A549 (cell line): ENCODE data around the gene DAZL. TPM values are rescaled to one million over a fixed set of nuclear protein-coding genes. Genes with fewer than 3 reads are reported as not detected.

Source experiments
- ATAC-seq, 2 experiments: fragments of 200-7000 bp in 1 of 2; fragments of >200 bp in 1 of 2; cut with Nextera tagmentation in 1 of 2; cut with Tn5 transposase in 1 of 2; 3 replicates each; pipeline versions ENCODE4 v1.8.0 to v1.9.1; 2018 to 2020; ENCODE audit warnings: mild to moderate bottlenecking in 1 of 2, moderate library complexity in 1 of 2
- CTCF ChIA-PET: fragments of 300-600 bp; sonication (Branson Sonifier 250); formaldehyde crosslinking; extraction: SDS; loops from one replicate; lab custom pipeline; 2021; ENCODE audit warnings: antibody characterized with exemption, inconsistent platforms; lab: Yijun Ruan, JAX
- POLR2A ChIA-PET: fragments of 350-600 bp; formaldehyde crosslinking; extraction: SDS; loops from one replicate; lab custom pipeline; 2021; ENCODE audit warnings: antibody characterized with exemption, inconsistent platforms; lab: Yijun Ruan, JAX
- DNase-seq, 2 experiments: peaks; one replicate each; pipeline versions ENCODE4 v3.0.0 to v3.0.0-alpha.2; 2011 to 2016; ENCODE audit warnings: low read depth in 1 of 2, low spot score in 1 of 2
- FAIRE-seq: peaks from 2 replicates; lab custom pipeline; 2011; peaks lifted over from hg19 to GRCh38; lab: Jason Lieb, UNC
- H3K27ac ChIP-seq, 2 experiments: fragments of >200 bp; sonication (Bioruptor Twin); formaldehyde crosslinking; 3 replicates each; pipeline ENCODE4 v1.5.1; 2016 to 2017
- H3K4me1 ChIP-seq: fragments of >200 bp; sonication (Bioruptor Twin); formaldehyde crosslinking; 3 replicates; pipeline ENCODE4 v1.6.1; 2016
- H3K4me2 ChIP-seq: fragments of >200 bp; sonication (Bioruptor Twin); formaldehyde crosslinking; 3 replicates; pipeline ENCODE4 v1.6.1; 2016
- H3K4me3 ChIP-seq: fragments of >200 bp; sonication (Bioruptor Twin); formaldehyde crosslinking; 3 replicates; pipeline ENCODE4 v1.5.1; 2016
- H3K9me3 ChIP-seq: fragments of >200 bp; sonication (Bioruptor Twin); formaldehyde crosslinking; 3 replicates; pipeline ENCODE4 v1.6.1; 2016
- HMGXB4 ChIP-seq: fragments of 250-450 bp; sonication (Bioruptor Pico); IDR thresholded peaks from 2 replicates; pipeline ENCODE4 v1.5.0; 2021; ENCODE audit warnings: mild to moderate bottlenecking, moderate library complexity, borderline replicate concordance
- JUN ChIP-seq, 2 experiments: fragments of >200 bp; sonication (Bioruptor Twin); formaldehyde crosslinking; IDR thresholded peaks; 2 replicates in 1 of 2; 3 replicates in 1 of 2; pipeline ENCODE4 v1.6.1; 2016 to 2017
- KDM5A ChIP-seq: fragments of 200-600 bp; sonication (generic); IDR thresholded peaks from 2 replicates; pipeline ENCODE4 v1.6.1; 2016; ENCODE audit warnings: antibody characterized with exemption, mild to moderate bottlenecking
- MYC ChIP-seq: IDR thresholded peaks from 2 replicates; pipeline ENCODE4 v1.6.1; 2012; ENCODE audit warnings: mild to moderate bottlenecking, inconsistent platforms, low read length, improper control_type of control experiment, borderline replicate concordance
- NR3C1 ChIP-seq: fragments of >200 bp; sonication (Bioruptor Twin); formaldehyde crosslinking; IDR thresholded peaks from 3 replicates; pipeline ENCODE4 v1.6.1; 2017
- PHF8 ChIP-seq: fragments of 200-600 bp; sonication (generic); IDR thresholded peaks from 2 replicates; pipeline ENCODE4 v1.6.1; 2016; ENCODE audit warnings: low read depth, mild to moderate bottlenecking, antibody characterized with exemption, moderate library complexity, borderline replicate concordance
- POLR2AphosphoS2 ChIP-seq: conservative IDR thresholded peaks from 2 replicates; pipeline ENCODE4 v1.6.1; 2012; ENCODE audit warnings: low read length, improper control_type of control experiment, inconsistent platforms
- RARB ChIP-seq: fragments of 250-450 bp; sonication (Bioruptor Pico); IDR thresholded peaks from 2 replicates; pipeline ENCODE4 v1.8.0; 2021; ENCODE audit warnings: mild to moderate bottlenecking, moderate library complexity
- RFX5 ChIP-seq: fragments of 450-650 bp; IDR thresholded peaks from 2 replicates; pipeline ENCODE4 v1.7.1; 2014; ENCODE audit warnings: antibody characterized with exemption, mild to moderate bottlenecking, moderate library complexity
- RNF2 ChIP-seq: fragments of 200-600 bp; sonication (generic); IDR thresholded peaks from 2 replicates; pipeline ENCODE4 v1.6.1; 2016; ENCODE audit warnings: low read depth, mild to moderate bottlenecking, antibody characterized with exemption, moderate library complexity, borderline replicate concordance
- ZFP36 ChIP-seq: fragments of 450-650 bp; IDR thresholded peaks from 2 replicates; pipeline ENCODE4 v1.6.1; 2014; ENCODE audit warnings: borderline replicate concordance; ENCODE audit not compliant: partially characterized antibody
- whole genome bisulfite sequencing: methylation state at CpG from one replicate; pipeline ENCODE4 v1.1.6; 2017; ENCODE audit errors: missing lambda C conversion rate; 5-methylcytosine and 5-hydroxymethylcytosine counted together
- polyA plus RNA-seq, 4 experiments: library from polyadenylated mRNA; depleted of rRNA in 3 of 4; stranded (reverse); fragments of >200 nt; fragmentation: RNase III in 1 of 4; extraction: RNeasy Plus Mini Kit Qiagen cat#74134 plus additional on column Dnase treatment in 1 of 4; gene quantifications; 2 replicates in 3 of 4; 3 replicates in 1 of 4; pipeline ENCODE4 v1.2.3, GENCODE V29; 2011 to 2017
- TF ChIP-seq, protein P1 (sequence below): fragments of 200-600 bp; sonication (generic); IDR thresholded peaks from 2 replicates; pipeline ENCODE4 v1.6.1; 2016; ENCODE audit warnings: antibody characterized with exemption, mild to moderate bottlenecking, moderate library complexity

Gene DAZL
- polyA plus RNA-seq, 2 of the 4 experiments (the other 2 are of a cell fraction), result not detected

- H3K9me3 ChIP-seq, result peaks cover 2% of the 10 kb centered on the region; the same call in 1 of the 3 replicates
Observed at GRCh38 chr3:16616083-16616482, 10.9 kb upstream of the DAZL start.

GRCh38 chr3:16614033-16615031, 9.1 kb upstream of the DAZL start:
- no peak for FAIRE-seq
- no peaks in the 10 kb centered on the region for H3K4me1 ChIP-seq
- WGBS, result 25% methylated on average over 6 of the region's 6 CpGs
- no peak overlapping the region for H3K4me2 ChIP-seq
- peaks cover 2% of the 10 kb centered on the region; the same call in 1 of the 3 replicates for H3K9me3 ChIP-seq
- no peak overlapping the region for H3K4me3 ChIP-seq
- no peak for ATAC-seq
- H3K27ac ChIP-seq, result no peak overlapping the region
- TF ChIP-seq RFX5, result no peak
- no peak for TF ChIP-seq RNF2
- TF ChIP-seq, protein P1, sequence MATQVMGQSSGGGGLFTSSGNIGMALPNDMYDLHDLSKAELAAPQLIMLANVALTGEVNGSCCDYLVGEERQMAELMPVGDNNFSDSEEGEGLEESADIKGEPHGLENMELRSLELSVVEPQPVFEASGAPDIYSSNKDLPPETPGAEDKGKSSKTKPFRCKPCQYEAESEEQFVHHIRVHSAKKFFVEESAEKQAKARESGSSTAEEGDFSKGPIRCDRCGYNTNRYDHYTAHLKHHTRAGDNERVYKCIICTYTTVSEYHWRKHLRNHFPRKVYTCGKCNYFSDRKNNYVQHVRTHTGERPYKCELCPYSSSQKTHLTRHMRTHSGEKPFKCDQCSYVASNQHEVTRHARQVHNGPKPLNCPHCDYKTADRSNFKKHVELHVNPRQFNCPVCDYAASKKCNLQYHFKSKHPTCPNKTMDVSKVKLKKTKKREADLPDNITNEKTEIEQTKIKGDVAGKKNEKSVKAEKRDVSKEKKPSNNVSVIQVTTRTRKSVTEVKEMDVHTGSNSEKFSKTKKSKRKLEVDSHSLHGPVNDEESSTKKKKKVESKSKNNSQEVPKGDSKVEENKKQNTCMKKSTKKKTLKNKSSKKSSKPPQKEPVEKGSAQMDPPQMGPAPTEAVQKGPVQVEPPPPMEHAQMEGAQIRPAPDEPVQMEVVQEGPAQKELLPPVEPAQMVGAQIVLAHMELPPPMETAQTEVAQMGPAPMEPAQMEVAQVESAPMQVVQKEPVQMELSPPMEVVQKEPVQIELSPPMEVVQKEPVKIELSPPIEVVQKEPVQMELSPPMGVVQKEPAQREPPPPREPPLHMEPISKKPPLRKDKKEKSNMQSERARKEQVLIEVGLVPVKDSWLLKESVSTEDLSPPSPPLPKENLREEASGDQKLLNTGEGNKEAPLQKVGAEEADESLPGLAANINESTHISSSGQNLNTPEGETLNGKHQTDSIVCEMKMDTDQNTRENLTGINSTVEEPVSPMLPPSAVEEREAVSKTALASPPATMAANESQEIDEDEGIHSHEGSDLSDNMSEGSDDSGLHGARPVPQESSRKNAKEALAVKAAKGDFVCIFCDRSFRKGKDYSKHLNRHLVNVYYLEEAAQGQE, result no peak
- TF ChIP-seq HMGXB4 (CRISPR knock-in tag), result no peak
- TF ChIP-seq MYC, result no peak
- ChIA-PET POLR2A (no interaction called here), CTCF (interaction anchor here (1.2 kb wide), 1 partner anchor 619 kb away, joined by 3 read pairs; no protein-coding TSS in a partner anchor)
- no peak for DNase-seq

More at GRCh38 chr3:16616083-16616482, 10.9 kb upstream of the DAZL start:
- ChIA-PET CTCF (interaction anchor here (0.6 kb wide), 1 partner anchor 31 kb away, joined by 3 read pairs; no protein-coding TSS in a partner anchor), POLR2A (no interaction called here)
- DNase-seq (no peak), ATAC-seq (no peak), FAIRE-seq (no peak)
- Histone ChIP-seq H3K4me3 (no peak overlapping the region), H3K4me1 (no peaks in the 10 kb centered on the region), H3K4me2 (no peak overlapping the region), H3K27ac (no peak overlapping the region)
- 26% methylated on average over 4 of the region's 4 CpGs for whole genome bisulfite sequencing
- no peak for TF ChIP-seq PHF8
- peak; percentile 47 for TF ChIP-seq ZFP36
- no peak for TF ChIP-seq POLR2AphosphoS2
- no peak for TF ChIP-seq KDM5A
- no peak for TF ChIP-seq JUN (IDR thresholded peaks at IDR 0.05)
- TF ChIP-seq, protein P1, result no peak
- no peak for TF ChIP-seq NR3C1
- TF ChIP-seq RARB (CRISPR knock-in tag), result no peak
